HEK293 (cell line): ENCODE results near the gene GRID2.

Source experiments
- CTCF ChIA-PET: fragments of 350-600 bp; formaldehyde crosslinking; extraction: SDS; loops from one replicate; lab custom pipeline; 2021; ENCODE audit warnings: antibody characterized with exemption; lab: Yijun Ruan, JAX
- POLR2A ChIA-PET: fragments of 300-600 bp; formaldehyde crosslinking; extraction: SDS; loops from one replicate; lab custom pipeline; 2020; ENCODE audit warnings: antibody characterized with exemption, inconsistent platforms; lab: Yijun Ruan, JAX
- H3K27ac ChIP-seq: fragments of 200-500 bp; sonication (Bioruptor generic); 2 replicates; pipeline ENCODE4 v1.5.1; 2014; ENCODE audit warnings: low read depth, low read length, control low read depth, inconsistent platforms; ENCODE audit errors: extremely low read depth
- H3K36me3 ChIP-seq, 2 experiments: fragments of 200-500 bp in 1 of 2; sonication (Bioruptor generic) in 1 of 2; 1 replicate in 1 of 2; 2 replicates in 1 of 2; pipeline ENCODE4 v1.5.1; 2014 to 2017; ENCODE audit warnings: inconsistent platforms in 2 of 2, low read length in 2 of 2; ENCODE audit not compliant: control insufficient read depth in 2 of 2, insufficient read depth in 1 of 2
- H3K4me1 ChIP-seq: fragments of 200-500 bp; sonication (Bioruptor generic); 2 replicates; pipeline ENCODE4 v1.5.1; 2014; ENCODE audit warnings: mild to moderate bottlenecking, low read length, inconsistent platforms; ENCODE audit not compliant: control insufficient read depth, insufficient read depth
- H3K4me3 ChIP-seq: 2 replicates; pipeline ENCODE4 v1.5.1; 2011; ENCODE audit warnings: low read depth, mild to moderate bottlenecking, control low read depth, low read length, moderate library complexity
- H3K9me3 ChIP-seq: fragments of 200-500 bp; sonication (Bioruptor generic); 2 replicates; pipeline ENCODE4 v1.5.1; 2014; ENCODE audit warnings: low read depth, low read length, inconsistent platforms; ENCODE audit not compliant: control insufficient read depth, insufficient read depth
- CTCF ChIP-seq: fragments of 450-650 bp; formaldehyde crosslinking; IDR thresholded peaks from 2 replicates; pipeline ENCODE4 v1.5.1; 2016; ENCODE audit warnings: missing biosample characterization, missing genetic modification characterization
- EGR2 ChIP-seq: fragments of 450-650 bp; formaldehyde crosslinking; IDR thresholded peaks from 2 replicates; pipeline ENCODE4 v1.5.1; 2016; ENCODE audit warnings: low read depth, missing biosample characterization, missing genetic modification characterization
- KLF8 ChIP-seq: fragments of 450-650 bp; formaldehyde crosslinking; IDR thresholded peaks from 2 replicates; pipeline ENCODE4 v1.5.1; 2016; ENCODE audit warnings: missing biosample characterization, missing genetic modification characterization
- RBAK ChIP-seq: fragments of 450-650 bp; formaldehyde crosslinking; IDR thresholded peaks from 2 replicates; pipeline ENCODE4 v1.5.1; 2016; ENCODE audit warnings: missing biosample characterization, missing genetic modification characterization
- SCRT2 ChIP-seq: fragments of 450-650 bp; formaldehyde crosslinking; IDR thresholded peaks from 2 replicates; pipeline ENCODE4 v1.5.1; 2016; ENCODE audit warnings: missing biosample characterization, missing genetic modification characterization
- ZBTB20 ChIP-seq: fragments of 450-650 bp; formaldehyde crosslinking; IDR thresholded peaks from 2 replicates; pipeline ENCODE4 v1.5.1; 2016; ENCODE audit warnings: missing biosample characterization, missing genetic modification characterization
- ZBTB7A ChIP-seq: fragments of 450-650 bp; formaldehyde crosslinking; IDR thresholded peaks from 2 replicates; pipeline ENCODE4 v1.5.1; 2016; ENCODE audit warnings: low read depth, missing biosample characterization, missing genetic modification characterization
- ZNF133 ChIP-seq: fragments of 450-650 bp; formaldehyde crosslinking; IDR thresholded peaks from 2 replicates; pipeline ENCODE4 v1.5.1; 2016; ENCODE audit warnings: missing biosample characterization, missing genetic modification characterization
- ZNF391 ChIP-seq: fragments of 450-650 bp; formaldehyde crosslinking; IDR thresholded peaks from 2 replicates; pipeline ENCODE4 v1.5.1; 2016; ENCODE audit warnings: low read depth, missing biosample characterization, missing genetic modification characterization, borderline replicate concordance
- ZNF513 ChIP-seq: fragments of 450-650 bp; IDR thresholded peaks from 2 replicates; pipeline ENCODE4 v1.5.1; 2018; ENCODE audit warnings: missing biosample characterization, missing genetic modification characterization
- ZNF555 ChIP-seq: fragments of 450-650 bp; formaldehyde crosslinking; conservative IDR thresholded peaks from 2 replicates; pipeline ENCODE4 v1.5.1; 2017; ENCODE audit warnings: missing biosample characterization, mild to moderate bottlenecking, missing genetic modification characterization, inconsistent platforms
- ZNF600 ChIP-seq: fragments of 450-650 bp; formaldehyde crosslinking; IDR thresholded peaks from 2 replicates; pipeline ENCODE4 v1.5.1; 2016; ENCODE audit warnings: missing biosample characterization, missing genetic modification characterization
- ZNF610 ChIP-seq: fragments of 450-650 bp; formaldehyde crosslinking; IDR thresholded peaks from 2 replicates; pipeline ENCODE4 v1.5.1; 2016; ENCODE audit warnings: missing biosample characterization, missing genetic modification characterization, borderline replicate concordance
- ZNF645 ChIP-seq: fragments of 450-650 bp; formaldehyde crosslinking; IDR thresholded peaks from 2 replicates; pipeline ENCODE4; 2016; ENCODE audit warnings: missing biosample characterization, missing genetic modification characterization
- ZNF776 ChIP-seq: fragments of 450-650 bp; formaldehyde crosslinking; IDR thresholded peaks from 2 replicates; pipeline ENCODE4 v1.5.0; 2017; ENCODE audit warnings: missing biosample characterization, missing genetic modification characterization, borderline replicate concordance
- ZSCAN18 ChIP-seq: fragments of 450-650 bp; formaldehyde crosslinking; IDR thresholded peaks from 2 replicates; pipeline ENCODE4 v1.5.1; 2016; ENCODE audit warnings: missing biosample characterization, missing genetic modification characterization
- ZSCAN5A ChIP-seq: fragments of 450-650 bp; formaldehyde crosslinking; IDR thresholded peaks from 2 replicates; pipeline ENCODE4 v1.5.1; 2016; ENCODE audit warnings: missing biosample characterization, missing genetic modification characterization

GRID2 gene

GRCh38 chr4:92760433-92760832 is 456.7 kb downstream of the GRID2 start:
- no peaks in the 10 kb centered on the region for H3K4me1 ChIP-seq
- H3K9me3 ChIP-seq, result no peaks in the 10 kb centered on the region
- no peak overlapping the region for H3K27ac ChIP-seq
- POLR2A ChIA-PET, result no interaction called here
- no peak overlapping the region for H3K4me3 ChIP-seq
- no peak for TF ChIP-seq ZSCAN18
- TF ChIP-seq, all 188 proteins: peak for 0
- CTCF ChIA-PET, result no interaction called here
- H3K36me3 ChIP-seq, result no peaks in the 10 kb centered on the region

- Histone ChIP-seq H3K27ac (no peak overlapping the region), H3K4me1 (no peaks in the 10 kb centered on the region), H3K9me3 (no peaks in the 10 kb centered on the region), H3K4me3 (no peak overlapping the region)
- CTCF ChIA-PET, result no interaction called here
- TF ChIP-seq SCRT2 (no peak), ZNF610 (tag by site-specific recombination) (no peak), CTCF (no peak), EGR2 (tag by site-specific recombination) (no peak), KLF8 (tag by site-specific recombination) (no peak), ZNF776 (tag by site-specific recombination) (no peak), ZNF513 (tag by site-specific recombination) (no peak)
- TF ChIP-seq, all 188 proteins: peak for 0
- no peaks in the 10 kb centered on the region for H3K36me3 ChIP-seq
- POLR2A ChIA-PET, result no interaction called here
Observed at GRCh38 chr4:92776080-92776479, 472.3 kb downstream of the GRID2 start.

- H3K27ac ChIP-seq, result no peak overlapping the region
- no peaks in the 10 kb centered on the region for H3K36me3 ChIP-seq
- H3K4me3 ChIP-seq, result no peak overlapping the region
- H3K9me3 ChIP-seq, result no peaks in the 10 kb centered on the region
- H3K4me1 ChIP-seq, result no peaks in the 10 kb centered on the region
- TF ChIP-seq ZNF555 (tag by site-specific recombination) (no peak), ZNF645 (no peak), ZNF600 (tag by site-specific recombination) (no peak), ZNF391 (tag by site-specific recombination) (no peak), ZSCAN5A (no peak), ZBTB20 (tag by site-specific recombination) (no peak), RBAK (tag by site-specific recombination) (no peak), ZNF133 (tag by site-specific recombination) (no peak), ZBTB7A (tag by site-specific recombination) (no peak)
- TF ChIP-seq, all 188 proteins: peak for 0
- ChIA-PET POLR2A (no interaction called here), CTCF (interaction anchor here (0.6 kb wide), 1 partner anchor 147 kb away, joined by 6 read pairs; no protein-coding TSS in a partner anchor)
Observed at GRCh38 chr4:92789741-92790140, 486.0 kb downstream of the GRID2 start.
